Liver (tissue), 9 donors: ENCODE results near the gene SNX3. TPM values are rescaled to one million over a fixed set of nuclear protein-coding genes. Genes with fewer than 3 reads are reported as not detected.

Experiments used
- DNase-seq: peaks from one replicate; pipeline ENCODE4 v3.0.0-alpha.2; 2017; ENCODE audit warnings: low spot score
- H3K27ac ChIP-seq, 2 donors: one replicate each; pipeline ENCODE4 v1.7.0; 2013; ENCODE audit warnings: inconsistent platforms in 2 of 2, low read length in 2 of 2, control low read depth in 1 of 2, low read depth in 1 of 2, mild to moderate bottlenecking in 1 of 2
- H3K27me3 ChIP-seq, 4 donors: one replicate each; pipeline versions ENCODE4 v1.6.1 to v1.7.0; 2013; ENCODE audit warnings: low read length in 3 of 4, inconsistent platforms in 1 of 4, mild to moderate bottlenecking in 1 of 4, moderate library complexity in 1 of 4; ENCODE audit not compliant: control insufficient read depth in 4 of 4, insufficient read depth in 4 of 4
- H3K36me3 ChIP-seq, 4 donors: one replicate each; pipeline versions ENCODE4 v1.6.1 to v1.7.0; 2013; ENCODE audit warnings: low read length in 3 of 4, mild to moderate bottlenecking in 3 of 4, low read depth in 1 of 4, moderate library complexity in 1 of 4; ENCODE audit not compliant: control insufficient read depth in 4 of 4, insufficient read depth in 3 of 4
- H3K4me1 ChIP-seq, 4 donors: one replicate each; pipeline versions ENCODE4 v1.6.1 to v1.7.0; 2013; ENCODE audit warnings: low read length in 3 of 4, mild to moderate bottlenecking in 3 of 4, moderate library complexity in 1 of 4; ENCODE audit not compliant: control insufficient read depth in 4 of 4, insufficient read depth in 4 of 4
- H3K4me3 ChIP-seq, 3 donors: one replicate each; pipeline versions ENCODE4 v1.6.1 to v1.7.0; 2013; ENCODE audit warnings: low read length in 3 of 3, control low read depth in 1 of 3, low read depth in 1 of 3, mild to moderate bottlenecking in 1 of 3
- H3K9ac ChIP-seq, 2 donors: one replicate each; pipeline ENCODE4 v1.7.0; 2013; ENCODE audit warnings: low read length in 2 of 2, mild to moderate bottlenecking in 2 of 2, moderate library complexity in 2 of 2, control low read depth in 1 of 2, low read depth in 1 of 2
- H3K9me3 ChIP-seq, 4 donors: one replicate each; pipeline versions ENCODE4 v1.6.1 to v1.7.0; 2013; ENCODE audit warnings: low read length in 3 of 4; ENCODE audit not compliant: control insufficient read depth in 4 of 4
- EGR1 ChIP-seq, 2 donors: IDR thresholded peaks; 2 replicates each; pipeline ENCODE4 v1.6.1; 2016 to 2018; ENCODE audit warnings: antibody characterized with exemption in 2 of 2, low read depth in 2 of 2
- FOXA1 ChIP-seq: IDR thresholded peaks from 2 replicates; pipeline ENCODE4 v1.6.1; 2016; ENCODE audit warnings: antibody characterized with exemption
- FOXA2 ChIP-seq: IDR thresholded peaks from 2 replicates; pipeline ENCODE4 v1.6.1; 2016; ENCODE audit warnings: antibody characterized with exemption
- GABPA ChIP-seq, 2 donors: IDR thresholded peaks in 1 of 2; conservative IDR thresholded peaks in 1 of 2; 2 replicates each; pipeline ENCODE4 v1.6.1; 2016; ENCODE audit warnings: antibody characterized with exemption in 2 of 2, mild to moderate bottlenecking in 1 of 2, moderate library complexity in 1 of 2
- HNF4A ChIP-seq, 2 donors: conservative IDR thresholded peaks; 2 replicates each; pipeline ENCODE4 v1.6.1; 2016; ENCODE audit warnings: antibody characterized with exemption in 2 of 2, mild to moderate bottlenecking in 2 of 2
- HNF4G ChIP-seq: IDR thresholded peaks from 2 replicates; pipeline ENCODE4 v1.6.1; 2016; ENCODE audit warnings: antibody characterized with exemption
- JUND ChIP-seq, 2 donors: IDR thresholded peaks; 2 replicates each; pipeline ENCODE4 v1.6.1; 2016; ENCODE audit warnings: antibody characterized with exemption in 2 of 2
- NR2F2 ChIP-seq: IDR thresholded peaks from 2 replicates; pipeline ENCODE4 v1.6.1; 2016; ENCODE audit warnings: antibody characterized with exemption
- RAD21 ChIP-seq, 2 donors: IDR thresholded peaks; 2 replicates each; pipeline ENCODE4 v1.6.1; 2016; ENCODE audit warnings: antibody characterized with exemption in 2 of 2, mild to moderate bottlenecking in 2 of 2
- RXRA ChIP-seq, 2 donors: IDR thresholded peaks; 2 replicates each; pipeline ENCODE4 v1.6.1; 2017 to 2018; ENCODE audit warnings: antibody characterized with exemption in 2 of 2, mild to moderate bottlenecking in 1 of 2
- SP1 ChIP-seq: IDR thresholded peaks from 2 replicates; pipeline ENCODE4 v1.6.1; 2018; ENCODE audit warnings: antibody characterized with exemption, mild to moderate bottlenecking
- TAF1 ChIP-seq: conservative IDR thresholded peaks from 2 replicates; pipeline ENCODE4 v1.6.1; 2016; ENCODE audit warnings: antibody characterized with exemption, mild to moderate bottlenecking
- YY1 ChIP-seq: IDR thresholded peaks from 2 replicates; pipeline ENCODE4 v1.6.1; 2016; ENCODE audit warnings: antibody characterized with exemption, mild to moderate bottlenecking
- WGBS: extraction: QIAGEN DNeasy Blood & Tissue Kit; methylation state at CpG from one replicate; pipeline ENCODE4 v1.1.7; 2013; 5-methylcytosine and 5-hydroxymethylcytosine counted together
- polyA plus RNA-seq, 2 donors: library from polyadenylated mRNA; stranded (reverse) in 1 of 2; unstranded in 1 of 2; fragments of 200-250 nt in 1 of 2; fragments of >200 nt in 1 of 2; fragmentation: Nextera tagmentation in 1 of 2; extraction: Ambion mirVana in 1 of 2; gene quantifications; one replicate each; pipeline versions ENCODE4 v1.2.1 to v1.2.3, GENCODE V29; 2013 to 2015
- total RNA-seq, 2 donors: library from RNA; depleted of rRNA; stranded (reverse); fragments of >200 nt; gene quantifications; one replicate each; pipeline ENCODE4 v1.2.3, GENCODE V29; 2014
- TF ChIP-seq, protein P1 (sequence below): fragments of 150-350 bp; IDR thresholded peaks from 2 replicates; pipeline ENCODE4 v1.5.1; 2017; ENCODE audit warnings: improper control_type of control experiment, low read depth, low read length; ENCODE audit not compliant: missing input control
- TF ChIP-seq, protein P2 (sequence below): IDR thresholded peaks from 2 replicates; pipeline ENCODE4 v1.6.1; 2016; ENCODE audit warnings: antibody characterized with exemption
- TF ChIP-seq, protein P3 (sequence below): IDR thresholded peaks from 2 replicates; pipeline ENCODE4 v1.6.1; 2016; ENCODE audit warnings: antibody characterized with exemption
- TF ChIP-seq, protein P4 (sequence below): IDR thresholded peaks from 2 replicates; pipeline ENCODE4 v1.6.1; 2016; ENCODE audit warnings: antibody characterized with exemption, mild to moderate bottlenecking
- TF ChIP-seq, protein P5 (sequence below): IDR thresholded peaks from 2 replicates; pipeline ENCODE4 v1.6.1; 2016; ENCODE audit warnings: antibody characterized with exemption
- donor health status: healthy.
- donor health status: healthy.
- donor health status: healthy.
- donor health status: healthy.
- donor health status: healthy.

SNX3 gene
- total and polyA plus RNA-seq, 4 donors: 67.9 to 161 (median 111) TPM

DNA sequence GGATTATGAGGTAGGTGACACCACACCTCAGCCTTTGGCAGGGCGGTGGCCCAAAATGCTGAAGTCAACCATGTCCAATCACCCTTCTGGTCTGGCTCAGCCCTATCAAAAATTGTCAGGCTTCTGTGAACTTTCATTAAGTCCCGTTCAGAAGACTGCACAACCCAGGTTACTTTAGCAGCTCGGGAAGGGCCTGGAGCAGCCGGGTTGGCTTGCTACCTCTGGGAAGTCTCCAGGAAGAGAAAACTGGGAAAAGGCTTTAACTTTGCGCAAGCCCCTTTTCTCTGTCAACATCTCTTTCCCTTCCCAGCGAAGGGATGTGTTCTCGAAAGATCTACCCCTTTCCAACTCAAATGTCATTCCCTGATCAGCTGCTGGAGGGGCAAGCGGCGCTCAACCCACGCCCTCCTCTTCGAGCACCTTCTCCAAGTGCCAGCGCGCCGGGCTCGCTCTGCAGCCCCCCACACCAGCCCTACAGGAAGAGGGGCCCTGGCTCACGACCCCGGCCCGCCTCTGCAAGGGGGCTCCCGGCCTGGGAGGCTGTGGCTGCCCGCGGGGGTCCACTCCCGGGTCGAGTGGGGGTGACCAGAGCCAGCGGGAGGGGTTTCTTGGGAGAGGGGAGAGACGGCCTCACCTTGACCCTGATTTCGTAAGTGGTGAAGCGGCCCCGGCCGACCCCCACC, 573 bp downstream of the SNX3 start:
- Histone ChIP-seq H3K27ac (peak overlapping the region; percentile 99), H3K4me3 (peak overlapping the region; percentile 82 to 95 (median 83)), H3K4me1 (peaks cover 3 to 14% (median 7%) of the 10 kb centered on the region in 4 donors), H3K27me3 (no peaks in the 10 kb centered on the region), H3K36me3 (no peaks in the 10 kb centered on the region), H3K9ac (peak overlapping the region; percentile 75 to 96), H3K9me3 (no peaks in the 10 kb centered on the region)
- under 1% methylated on average over 29 of the region's 29 CpGs for WGBS
- DNase-seq: peak; percentile 69
- TF ChIP-seq FOXA2: peak; percentile 50
- TF ChIP-seq, protein P1, sequence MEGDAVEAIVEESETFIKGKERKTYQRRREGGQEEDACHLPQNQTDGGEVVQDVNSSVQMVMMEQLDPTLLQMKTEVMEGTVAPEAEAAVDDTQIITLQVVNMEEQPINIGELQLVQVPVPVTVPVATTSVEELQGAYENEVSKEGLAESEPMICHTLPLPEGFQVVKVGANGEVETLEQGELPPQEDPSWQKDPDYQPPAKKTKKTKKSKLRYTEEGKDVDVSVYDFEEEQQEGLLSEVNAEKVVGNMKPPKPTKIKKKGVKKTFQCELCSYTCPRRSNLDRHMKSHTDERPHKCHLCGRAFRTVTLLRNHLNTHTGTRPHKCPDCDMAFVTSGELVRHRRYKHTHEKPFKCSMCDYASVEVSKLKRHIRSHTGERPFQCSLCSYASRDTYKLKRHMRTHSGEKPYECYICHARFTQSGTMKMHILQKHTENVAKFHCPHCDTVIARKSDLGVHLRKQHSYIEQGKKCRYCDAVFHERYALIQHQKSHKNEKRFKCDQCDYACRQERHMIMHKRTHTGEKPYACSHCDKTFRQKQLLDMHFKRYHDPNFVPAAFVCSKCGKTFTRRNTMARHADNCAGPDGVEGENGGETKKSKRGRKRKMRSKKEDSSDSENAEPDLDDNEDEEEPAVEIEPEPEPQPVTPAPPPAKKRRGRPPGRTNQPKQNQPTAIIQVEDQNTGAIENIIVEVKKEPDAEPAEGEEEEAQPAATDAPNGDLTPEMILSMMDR: no peak
- no peak for TF ChIP-seq GABPA (IDR thresholded peaks at IDR 0.05 in 1 of 2, conservative IDR thresholded peaks at IDR 0.05 in 1 of 2)
- TF ChIP-seq NR2F2: no peak
- TF ChIP-seq, protein P2, sequence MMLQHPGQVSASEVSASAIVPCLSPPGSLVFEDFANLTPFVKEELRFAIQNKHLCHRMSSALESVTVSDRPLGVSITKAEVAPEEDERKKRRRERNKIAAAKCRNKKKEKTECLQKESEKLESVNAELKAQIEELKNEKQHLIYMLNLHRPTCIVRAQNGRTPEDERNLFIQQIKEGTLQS: no peak
- TF ChIP-seq EGR1 (IDR thresholded peaks at IDR 0.05; ENCODE audit: low read depth in 2 of 2): no peak
- no peak for TF ChIP-seq SP1
- TF ChIP-seq YY1: peak; percentile 84
- peak in 1 of 2 donors; percentile 24 for TF ChIP-seq RXRA (IDR thresholded peaks at IDR 0.05)
- TF ChIP-seq TAF1: peak; percentile 37
- TF ChIP-seq HNF4G: no peak
- TF ChIP-seq JUND (IDR thresholded peaks at IDR 0.05): no peak
- TF ChIP-seq, protein P3, sequence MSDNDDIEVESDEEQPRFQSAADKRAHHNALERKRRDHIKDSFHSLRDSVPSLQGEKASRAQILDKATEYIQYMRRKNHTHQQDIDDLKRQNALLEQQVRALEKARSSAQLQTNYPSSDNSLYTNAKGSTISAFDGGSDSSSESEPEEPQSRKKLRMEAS: peak; percentile 15
- peak in 1 of 2 donors; percentile 27 for TF ChIP-seq RAD21 (IDR thresholded peaks at IDR 0.05)
- TF ChIP-seq, protein P4, sequence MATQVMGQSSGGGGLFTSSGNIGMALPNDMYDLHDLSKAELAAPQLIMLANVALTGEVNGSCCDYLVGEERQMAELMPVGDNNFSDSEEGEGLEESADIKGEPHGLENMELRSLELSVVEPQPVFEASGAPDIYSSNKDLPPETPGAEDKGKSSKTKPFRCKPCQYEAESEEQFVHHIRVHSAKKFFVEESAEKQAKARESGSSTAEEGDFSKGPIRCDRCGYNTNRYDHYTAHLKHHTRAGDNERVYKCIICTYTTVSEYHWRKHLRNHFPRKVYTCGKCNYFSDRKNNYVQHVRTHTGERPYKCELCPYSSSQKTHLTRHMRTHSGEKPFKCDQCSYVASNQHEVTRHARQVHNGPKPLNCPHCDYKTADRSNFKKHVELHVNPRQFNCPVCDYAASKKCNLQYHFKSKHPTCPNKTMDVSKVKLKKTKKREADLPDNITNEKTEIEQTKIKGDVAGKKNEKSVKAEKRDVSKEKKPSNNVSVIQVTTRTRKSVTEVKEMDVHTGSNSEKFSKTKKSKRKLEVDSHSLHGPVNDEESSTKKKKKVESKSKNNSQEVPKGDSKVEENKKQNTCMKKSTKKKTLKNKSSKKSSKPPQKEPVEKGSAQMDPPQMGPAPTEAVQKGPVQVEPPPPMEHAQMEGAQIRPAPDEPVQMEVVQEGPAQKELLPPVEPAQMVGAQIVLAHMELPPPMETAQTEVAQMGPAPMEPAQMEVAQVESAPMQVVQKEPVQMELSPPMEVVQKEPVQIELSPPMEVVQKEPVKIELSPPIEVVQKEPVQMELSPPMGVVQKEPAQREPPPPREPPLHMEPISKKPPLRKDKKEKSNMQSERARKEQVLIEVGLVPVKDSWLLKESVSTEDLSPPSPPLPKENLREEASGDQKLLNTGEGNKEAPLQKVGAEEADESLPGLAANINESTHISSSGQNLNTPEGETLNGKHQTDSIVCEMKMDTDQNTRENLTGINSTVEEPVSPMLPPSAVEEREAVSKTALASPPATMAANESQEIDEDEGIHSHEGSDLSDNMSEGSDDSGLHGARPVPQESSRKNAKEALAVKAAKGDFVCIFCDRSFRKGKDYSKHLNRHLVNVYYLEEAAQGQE: peak; percentile 74
- no peak for TF ChIP-seq HNF4A (conservative IDR thresholded peaks at IDR 0.05)
- TF ChIP-seq, protein P5, sequence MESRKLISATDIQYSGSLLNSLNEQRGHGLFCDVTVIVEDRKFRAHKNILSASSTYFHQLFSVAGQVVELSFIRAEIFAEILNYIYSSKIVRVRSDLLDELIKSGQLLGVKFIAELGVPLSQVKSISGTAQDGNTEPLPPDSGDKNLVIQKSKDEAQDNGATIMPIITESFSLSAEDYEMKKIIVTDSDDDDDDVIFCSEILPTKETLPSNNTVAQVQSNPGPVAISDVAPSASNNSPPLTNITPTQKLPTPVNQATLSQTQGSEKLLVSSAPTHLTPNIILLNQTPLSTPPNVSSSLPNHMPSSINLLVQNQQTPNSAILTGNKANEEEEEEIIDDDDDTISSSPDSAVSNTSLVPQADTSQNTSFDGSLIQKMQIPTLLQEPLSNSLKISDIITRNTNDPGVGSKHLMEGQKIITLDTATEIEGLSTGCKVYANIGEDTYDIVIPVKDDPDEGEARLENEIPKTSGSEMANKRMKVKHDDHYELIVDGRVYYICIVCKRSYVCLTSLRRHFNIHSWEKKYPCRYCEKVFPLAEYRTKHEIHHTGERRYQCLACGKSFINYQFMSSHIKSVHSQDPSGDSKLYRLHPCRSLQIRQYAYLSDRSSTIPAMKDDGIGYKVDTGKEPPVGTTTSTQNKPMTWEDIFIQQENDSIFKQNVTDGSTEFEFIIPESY: peak; percentile 22
- TF ChIP-seq FOXA1: peak; percentile 57
